CD4-positive, alpha-beta memory T cell (primary cell): ENCODE measurements around the gene TCP1. TPM values are rescaled to one million over a fixed set of nuclear protein-coding genes. Genes with fewer than 3 reads are reported as not detected.
A peak's percentile ranks its signal among the peaks of the same experiment; 100 is the strongest.

Experiments
- CTCF ChIA-PET: fragments of 350-600 bp; sonication (Branson Sonifier 250); formaldehyde crosslinking; loops from one replicate; lab custom pipeline; 2021; ENCODE audit warnings: inconsistent platforms; ENCODE audit not compliant: partially characterized antibody; lab: Charles Lee
- POLR2A ChIA-PET: fragments of 350-600 bp; sonication (Branson Sonifier 250); formaldehyde crosslinking; loops from one replicate; lab custom pipeline; 2021; ENCODE audit not compliant: partially characterized antibody; lab: Charles Lee
- DNase-seq, 5 donors: peaks; one replicate each; pipeline versions ENCODE4 v3.0.0 to v3.0.0-alpha.2; 2020 to 2022; ENCODE audit warnings: mixed read lengths in 1 of 5
- H3K27ac ChIP-seq: one replicate; pipeline ENCODE4 v1.7.0; 2013; ENCODE audit warnings: low read depth, low read length
- H3K27me3 ChIP-seq: 2 replicates; pipeline ENCODE4 v1.7.0; 2013; ENCODE audit warnings: mild to moderate bottlenecking, low read length, moderate library complexity; ENCODE audit not compliant: insufficient read depth
- H3K36me3 ChIP-seq: 2 replicates; pipeline ENCODE4 v1.7.0; 2013; ENCODE audit warnings: mild to moderate bottlenecking, low read length, moderate library complexity; ENCODE audit not compliant: insufficient read depth
- H3K4me1 ChIP-seq: 2 replicates; pipeline ENCODE4 v1.7.0; 2013; ENCODE audit warnings: mild to moderate bottlenecking, low read length, moderate library complexity; ENCODE audit not compliant: insufficient read depth
- H3K4me3 ChIP-seq, 2 donors: one replicate each; pipeline ENCODE4 v1.7.0; 2013; ENCODE audit warnings: low read length in 2 of 2, mild to moderate bottlenecking in 1 of 2
- H3K9me3 ChIP-seq, 2 donors: one replicate each; pipeline ENCODE4 v1.7.0; 2013; ENCODE audit warnings: low read length in 2 of 2, control low read depth in 1 of 2; ENCODE audit not compliant: control insufficient read depth in 1 of 2
- H3K27ac Mint-ChIP-seq, 7 donors: one replicate each; pipeline ENCODE4 v1.8.0; 2020 to 2021; ENCODE audit warnings: mixed read lengths in 7 of 7, mild to moderate bottlenecking in 6 of 7, inconsistent platforms in 3 of 7, moderate library complexity in 3 of 7
- H3K27me3 Mint-ChIP-seq, 2 donors: one replicate each; pipeline ENCODE4 v1.8.0; 2020 to 2021; ENCODE audit warnings: mixed read lengths in 2 of 2
- H3K36me3 Mint-ChIP-seq, 2 donors: one replicate each; pipeline ENCODE4 v1.8.0; 2020 to 2021; ENCODE audit warnings: mixed read lengths in 2 of 2, inconsistent platforms in 1 of 2, mild to moderate bottlenecking in 1 of 2
- H3K4me1 Mint-ChIP-seq, 4 donors: one replicate each; pipeline ENCODE4 v1.8.0; 2020 to 2021; ENCODE audit warnings: mixed read lengths in 4 of 4, mild to moderate bottlenecking in 1 of 4
- H3K4me3 Mint-ChIP-seq, 8 donors: one replicate each; pipeline ENCODE4 v1.8.0; 2020 to 2021; ENCODE audit warnings: mixed read lengths in 8 of 8, mild to moderate bottlenecking in 7 of 8, moderate library complexity in 6 of 8, inconsistent platforms in 3 of 8
- H3K9me3 Mint-ChIP-seq, 8 donors: one replicate each; pipeline ENCODE4 v1.8.0; 2020 to 2021; ENCODE audit warnings: mixed read lengths in 8 of 8, mild to moderate bottlenecking in 5 of 8, inconsistent platforms in 3 of 8, moderate library complexity in 1 of 8
- intact Hi-C: fragments of 100-400 bp; cut with micrococcal nuclease; formaldehyde crosslinking; loops from one replicate; pipeline ENCODE4 v1.15.1; 2023
- polyA plus RNA-seq, 2 donors: library from polyadenylated mRNA; unstranded; fragments of 300-500 nt; fragmentation: Illumina TruSeq; gene quantifications; one replicate each; pipeline ENCODE4 v1.2.3, GENCODE V29; 2021
- total RNA-seq, 2 experiments: library from RNA; stranded (reverse); gene quantifications; one replicate each; pipeline ENCODE4 v1.2.3, GENCODE V29; 2021

TCP1 gene
- total and polyA plus RNA-seq, 4 experiments from 2014 or later: 84.3 to 162 (median 133) TPM

DNA sequence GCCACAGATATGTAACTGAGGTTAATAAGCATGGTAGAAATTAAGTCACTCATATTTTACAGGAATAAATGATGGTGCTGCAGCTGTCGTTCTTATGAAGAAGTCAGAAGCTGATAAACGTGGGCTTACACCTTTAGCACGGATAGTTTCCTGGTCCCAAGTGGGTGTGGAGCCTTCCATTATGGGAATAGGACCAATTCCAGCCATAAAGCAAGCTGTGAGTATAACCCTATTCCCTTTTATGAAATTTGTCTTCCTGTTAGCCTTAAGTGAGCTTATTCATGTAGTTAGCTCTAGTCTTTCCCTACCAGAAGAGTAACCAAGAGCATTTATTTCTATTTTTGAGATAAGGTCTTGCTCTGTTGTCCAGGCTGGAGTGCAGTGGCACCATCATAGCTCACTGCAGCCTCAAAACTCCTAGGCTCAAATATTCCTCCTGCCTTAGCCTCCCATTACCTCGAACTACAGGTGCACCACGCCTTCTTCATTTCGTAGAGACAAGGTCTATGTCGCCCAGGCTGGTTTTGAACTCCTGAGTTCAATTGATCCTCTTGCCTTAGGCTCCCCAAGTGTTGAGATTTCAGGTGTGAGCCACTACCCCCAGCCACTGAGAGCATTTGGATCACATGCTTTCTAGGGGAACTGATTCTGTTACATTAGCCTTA, 12.0 kb downstream of the TCP1 start:
- Histone ChIP-seq H3K27ac (no peak overlapping the region), H3K4me1 (no peaks in the 10 kb centered on the region), H3K36me3 (peaks cover 56% of the 10 kb centered on the region), H3K9me3 (no peaks in the 10 kb centered on the region), H3K4me3 (no peak overlapping the region), H3K27me3 (no peaks in the 10 kb centered on the region)
- no peaks in the 10 kb centered on the region for H3K27me3 Mint-ChIP-seq
- DNase-seq: no peak
- H3K4me3 Mint-ChIP-seq: no peak overlapping the region
- intact Hi-C loops: no loop called here
- peak overlapping the region in 6 of 7 donors; percentile 32 to 88 (median 62) for H3K27ac Mint-ChIP-seq
- peaks cover 3 to 8% (median 7%) of the 10 kb centered on the region in 4 donors for H3K4me1 Mint-ChIP-seq
- no peaks in the 10 kb centered on the region for H3K9me3 Mint-ChIP-seq
- ChIA-PET CTCF (no interaction called here), POLR2A (interaction anchor here (1.4 kb wide), 1 partner anchor 13 kb away, joined by 7 read pairs; the partner anchor contains the start of genes MRPL18 and TCP1)
- H3K36me3 Mint-ChIP-seq: peaks cover 32 to 84% of the 10 kb centered on the region in 2 donors

DNA sequence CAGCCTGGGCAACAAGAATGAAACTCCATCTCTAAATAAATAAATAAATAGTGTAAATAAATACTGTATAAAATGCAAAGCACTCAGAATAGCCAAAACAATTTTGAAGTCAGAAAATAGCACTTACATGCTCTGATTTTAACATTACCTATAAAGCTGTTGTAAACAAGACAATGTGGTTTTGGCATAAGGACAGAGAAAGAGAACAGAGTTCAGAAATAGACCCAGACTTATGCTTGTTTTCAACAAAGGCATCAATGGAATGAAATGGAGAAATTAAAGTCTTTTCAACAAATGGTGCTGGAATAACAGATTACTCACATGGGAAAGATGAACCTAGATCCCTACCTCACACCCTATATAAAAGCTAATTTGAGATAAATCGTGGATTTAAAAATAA, 17.2 kb downstream of the TCP1 start:
- H3K4me3 ChIP-seq: no peak overlapping the region
- DNase-seq: no peak
- Mint-ChIP-seq H3K4me3 (no peak overlapping the region), H3K27ac (no peak overlapping the region), H3K9me3 (peaks cover 0 to 2% (median 0%) of the 10 kb centered on the region in 8 donors), H3K27me3 (no peaks in the 10 kb centered on the region), H3K36me3 (peaks cover 42 to 72% of the 10 kb centered on the region in 2 donors), H3K4me1 (no peaks in the 10 kb centered on the region)
- POLR2A ChIA-PET: interaction anchor here (1.3 to 2.4 kb wide), 2 partner anchors 10 to 19 kb away, joined by 3 to 7 read pairs; partner anchors contain the start of genes ACAT2 and MRPL18
- no peaks in the 10 kb centered on the region for H3K4me1 ChIP-seq
- no peaks in the 10 kb centered on the region for H3K27me3 ChIP-seq
- CTCF ChIA-PET: interaction anchor here (0.8 to 2.0 kb wide), 2 partner anchors 18 to 42 kb away, joined by 3 to 5 read pairs; partner anchors contain the start of genes MRPL18 and TCP1
- intact Hi-C loops: no loop called here
- H3K36me3 ChIP-seq: peaks cover 26% of the 10 kb centered on the region
- H3K27ac ChIP-seq: no peak overlapping the region
- no peaks in the 10 kb centered on the region for H3K9me3 ChIP-seq

DNA sequence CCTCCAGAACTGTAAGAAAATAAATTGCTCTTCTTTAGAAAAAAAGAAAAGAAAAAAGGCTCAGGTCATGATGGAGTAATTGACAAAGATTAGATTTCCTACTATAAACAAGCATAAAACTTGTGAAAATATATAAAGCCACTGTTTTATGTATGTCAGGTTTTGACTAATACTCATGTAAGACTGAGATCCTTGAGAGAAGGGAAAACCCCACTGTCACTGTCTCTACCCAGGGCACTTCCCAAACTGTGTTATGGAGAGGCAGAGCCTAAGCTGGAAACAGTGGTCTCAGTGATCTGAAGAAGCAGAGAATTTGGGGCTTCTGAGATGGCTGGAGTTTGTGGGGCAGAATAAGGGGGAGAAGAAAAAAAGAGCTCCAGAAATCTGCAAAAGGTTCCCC, 19.9 kb downstream of the TCP1 start:
- no peak overlapping the region for H3K4me3 ChIP-seq
- Mint-ChIP-seq H3K27ac (peak overlapping the region in 1 of 7 donors; percentile 25), H3K9me3 (peaks cover 0 to 2% (median 0%) of the 10 kb centered on the region in 8 donors), H3K4me3 (no peak overlapping the region), H3K4me1 (peaks cover 0 to 4% (median 4%) of the 10 kb centered on the region in 4 donors), H3K27me3 (no peaks in the 10 kb centered on the region), H3K36me3 (peaks cover 52 to 64% of the 10 kb centered on the region in 2 donors)
- no peak for DNase-seq
- intact Hi-C loops: no loop called here
- H3K27me3 ChIP-seq: no peaks in the 10 kb centered on the region
- no peaks in the 10 kb centered on the region for H3K4me1 ChIP-seq
- no peaks in the 10 kb centered on the region for H3K9me3 ChIP-seq
- no peak overlapping the region for H3K27ac ChIP-seq
- CTCF ChIA-PET: interaction anchor here (1.1 kb wide), 1 partner anchor 78 kb away, joined by 5 read pairs; no protein-coding TSS in a partner anchor
- POLR2A ChIA-PET: interaction anchor here (1.0 to 1.4 kb wide), 3 partner anchors 7 to 76 kb away, joined by 3 to 6 read pairs (median 3); partner anchors contain the start of genes ACAT2 and TCP1
- peaks cover 27% of the 10 kb centered on the region for H3K36me3 ChIP-seq

DNA sequence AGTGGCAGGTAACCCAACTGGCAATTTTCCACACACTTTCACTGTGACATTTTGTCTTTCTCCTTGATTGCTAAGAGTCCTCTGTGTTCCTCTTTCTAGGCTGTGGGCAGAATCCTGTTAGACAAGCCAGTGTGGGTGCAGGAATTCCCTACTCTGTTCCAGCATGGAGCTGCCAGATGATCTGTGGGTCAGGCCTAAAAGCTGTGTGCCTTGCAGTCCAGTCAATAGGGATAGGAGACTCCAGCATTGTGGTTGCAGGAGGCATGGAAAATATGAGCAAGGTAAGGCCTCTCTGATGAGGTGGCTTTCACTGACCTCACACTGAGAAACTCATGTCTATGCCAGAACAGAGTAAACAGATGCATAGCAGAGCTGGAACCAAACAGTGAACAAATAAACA, 22.5 kb downstream of the TCP1 start:
- H3K4me3 Mint-ChIP-seq: no peak overlapping the region
- H3K27ac ChIP-seq: no peak overlapping the region
- peaks cover 0 to 2% (median 0%) of the 10 kb centered on the region in 8 donors for H3K9me3 Mint-ChIP-seq
- H3K36me3 Mint-ChIP-seq: peaks cover 52 to 66% of the 10 kb centered on the region in 2 donors
- peaks cover 8 to 15% (median 13%) of the 10 kb centered on the region in 4 donors for H3K4me1 Mint-ChIP-seq
- POLR2A ChIA-PET: no interaction called here
- CTCF ChIA-PET: interaction anchor here (0.9 kb wide), 1 partner anchor 29 kb away, joined by 3 read pairs; no protein-coding TSS in a partner anchor
- no peaks in the 10 kb centered on the region for H3K9me3 ChIP-seq
- DNase-seq: no peak
- H3K4me1 ChIP-seq: peaks cover 9% of the 10 kb centered on the region
- intact Hi-C loops: no loop called here
- no peaks in the 10 kb centered on the region for H3K27me3 ChIP-seq
- no peak overlapping the region for H3K4me3 ChIP-seq
- H3K27me3 Mint-ChIP-seq: no peaks in the 10 kb centered on the region
- H3K36me3 ChIP-seq: peaks cover 28% of the 10 kb centered on the region
- H3K27ac Mint-ChIP-seq: no peak overlapping the region

DNA sequence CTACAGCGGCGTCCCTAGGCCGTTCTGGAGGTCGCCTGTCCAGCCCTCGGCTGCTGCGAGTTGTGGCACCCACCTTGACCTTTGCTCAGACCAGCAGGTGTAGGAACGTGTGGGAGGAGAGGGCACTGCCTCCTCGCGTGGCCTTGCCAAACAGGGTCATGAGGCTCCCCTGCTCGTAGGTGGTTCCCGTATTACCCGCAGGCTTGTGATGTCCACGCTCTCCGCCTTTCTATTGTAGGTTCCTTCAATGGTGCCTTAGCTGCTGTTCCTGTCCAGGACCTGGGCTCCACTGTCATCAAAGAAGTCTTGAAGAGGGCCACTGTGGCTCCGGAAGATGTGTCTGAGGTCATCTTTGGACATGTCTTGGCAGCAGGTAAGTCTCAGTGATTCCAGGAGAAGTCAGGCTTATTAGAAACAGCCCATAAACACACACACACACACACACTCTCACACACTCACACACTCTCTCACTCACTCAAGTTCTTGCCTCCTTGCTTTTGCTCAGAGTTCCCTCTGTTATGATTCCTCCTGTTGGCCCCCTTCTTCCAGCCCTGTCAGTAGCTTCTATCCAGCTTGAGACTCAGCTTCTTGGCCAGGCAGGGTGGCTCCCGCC, 26.6 kb downstream of the TCP1 start:
- Mint-ChIP-seq H3K9me3 (no peaks in the 10 kb centered on the region), H3K27ac (peak overlapping the region; percentile 93 to 98 (median 98)), H3K27me3 (no peaks in the 10 kb centered on the region), H3K4me3 (peak overlapping the region; percentile 94 to 99 (median 96)), H3K36me3 (peaks cover 14 to 50% of the 10 kb centered on the region in 2 donors), H3K4me1 (peaks cover 23 to 33% (median 28%) of the 10 kb centered on the region in 4 donors)
- Histone ChIP-seq H3K4me1 (peaks cover 16% of the 10 kb centered on the region), H3K4me3 (peak overlapping the region; percentile 83 to 99), H3K27me3 (no peaks in the 10 kb centered on the region), H3K36me3 (peaks cover 24% of the 10 kb centered on the region), H3K9me3 (no peaks in the 10 kb centered on the region), H3K27ac (peak overlapping the region; percentile 94)
- ChIA-PET CTCF (no interaction called here), POLR2A (interaction anchor here (1.3 to 7.5 kb wide), 6 partner anchors 10 to 69 kb away, joined by 6 to 116 read pairs (median 26); partner anchors contain the start of genes MRPL18, SOD2, TCP1 and WTAP)
- peak in 4 of 5 donors; percentile 38 to 68 (median 44) for DNase-seq
- intact Hi-C loops: loop anchor here (1.0 to 2.0 kb wide), 4 partner anchors 14 to 69 kb away; partner anchors contain the start of genes SOD2, TCP1 and WTAP

DNA sequence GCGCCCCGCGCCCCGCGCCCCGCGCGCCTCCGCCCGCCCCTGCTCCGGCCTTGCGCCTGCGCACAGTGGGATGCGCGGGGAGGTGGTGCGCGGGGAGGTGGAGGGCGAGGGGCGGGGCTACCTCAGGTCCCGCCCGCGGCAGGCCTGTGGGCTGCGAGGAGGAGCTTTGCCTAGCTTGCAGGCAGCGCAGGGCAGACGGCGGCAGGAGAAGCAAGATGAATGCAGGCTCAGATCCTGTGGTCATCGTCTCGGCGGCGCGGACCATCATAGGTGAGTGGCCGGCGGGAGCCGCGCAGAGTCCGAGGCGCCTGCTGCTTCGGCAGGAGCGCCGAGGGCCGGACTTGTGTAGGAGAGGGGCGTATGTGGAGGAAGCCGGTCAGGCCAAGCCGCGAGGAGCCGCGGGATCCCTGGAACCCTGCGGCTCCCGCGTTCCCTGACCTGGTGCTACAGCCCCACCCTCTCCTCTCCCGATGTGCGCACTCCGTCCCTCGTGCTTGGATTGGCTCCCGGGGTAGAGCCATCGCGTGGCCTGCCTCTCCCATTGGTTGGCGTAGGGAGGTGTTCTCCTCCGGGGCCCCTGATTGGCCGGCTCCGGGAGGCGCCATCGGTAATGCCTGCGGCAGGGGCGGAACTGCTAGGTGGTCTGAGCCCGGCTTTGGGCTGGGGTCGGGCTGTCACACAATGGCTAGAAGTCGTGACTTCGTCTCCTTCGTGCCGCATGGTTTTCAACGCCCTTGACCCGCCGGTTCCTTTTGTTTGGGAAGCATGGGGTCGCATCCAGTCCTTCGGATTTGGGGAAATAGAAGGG, 27.3 kb downstream of the TCP1 start, which contains the start of gene ACAT2:
TSS of gene ACAT2 (plus strand) at position 173 of the 808 bp plus-strand sequence. CDS start at position 216, 43 bp downstream.
- H3K27me3 Mint-ChIP-seq: no peaks in the 10 kb centered on the region
- peak; percentile 90 to 93 (median 93) for DNase-seq
- no peaks in the 10 kb centered on the region for H3K27me3 ChIP-seq
- H3K36me3 ChIP-seq: peaks cover 18% of the 10 kb centered on the region
- intact Hi-C loops: loop anchor here (1.0 to 2.0 kb wide), 4 partner anchors 13 to 69 kb away; partner anchors contain the start of genes SOD2, TCP1 and WTAP
- H3K4me3 Mint-ChIP-seq: peak within 1 kb of the TSS; percentile 94 to 99 (median 96)
- peak within 1 kb of the TSS; percentile 94 for H3K27ac ChIP-seq
- peak within 1 kb of the TSS; percentile 87 to 99 for H3K4me3 ChIP-seq
- POLR2A ChIA-PET: interaction anchor here (0.6 to 7.5 kb wide), 16 partner anchors 8 to 207 kb away, joined by 3 to 116 read pairs (median 6); partner anchors contain the start of genes MRPL18, SOD2, TCP1 and WTAP
- CTCF ChIA-PET: interaction anchor here (0.6 to 2.7 kb wide), 6 partner anchors 28 to 180 kb away, joined by 3 to 10 read pairs (median 4); partner anchors contain the start of genes MRPL18 and TCP1
- peak within 1 kb of the TSS; percentile 93 to 98 (median 98) for H3K27ac Mint-ChIP-seq
- H3K36me3 Mint-ChIP-seq: peaks cover 10 to 45% of the 10 kb centered on the region in 2 donors
- peaks cover 23 to 33% (median 28%) of the 10 kb centered on the region in 4 donors for H3K4me1 Mint-ChIP-seq
- H3K9me3 ChIP-seq: no peaks in the 10 kb centered on the region
- no peaks in the 10 kb centered on the region for H3K9me3 Mint-ChIP-seq
- peaks cover 16% of the 10 kb centered on the region for H3K4me1 ChIP-seq
